HG03460 (cell line): ENCODE results near the gene LAMA4.

Experiments
- ATAC-seq: cut with Tn5 transposase; IDR thresholded peaks from one replicate; pipeline ENCODE4 v1.9.1; 2021; ENCODE audit not compliant: unreplicated experiment

Gene LAMA4

DNA sequence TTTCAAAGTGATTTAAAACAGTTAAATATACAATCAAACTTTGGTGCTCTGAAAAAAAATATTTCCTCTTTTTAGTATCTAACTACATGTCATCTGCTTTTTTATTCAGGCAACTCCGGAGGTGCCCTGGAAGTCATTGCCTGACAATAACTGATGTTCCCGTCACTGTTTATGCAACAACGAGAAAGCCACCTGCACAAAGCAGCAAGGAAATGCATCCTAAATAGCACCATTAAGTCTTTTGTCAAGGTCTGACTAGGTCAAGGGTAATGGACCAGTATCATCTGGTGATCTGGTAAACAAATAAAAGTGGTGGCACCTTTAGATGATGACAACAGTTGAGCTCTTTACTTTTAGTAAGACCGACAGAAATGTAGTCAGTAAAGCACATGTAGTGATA lies 153.8 kb downstream of the LAMA4 start:
- ATAC-seq = no peak

DNA sequence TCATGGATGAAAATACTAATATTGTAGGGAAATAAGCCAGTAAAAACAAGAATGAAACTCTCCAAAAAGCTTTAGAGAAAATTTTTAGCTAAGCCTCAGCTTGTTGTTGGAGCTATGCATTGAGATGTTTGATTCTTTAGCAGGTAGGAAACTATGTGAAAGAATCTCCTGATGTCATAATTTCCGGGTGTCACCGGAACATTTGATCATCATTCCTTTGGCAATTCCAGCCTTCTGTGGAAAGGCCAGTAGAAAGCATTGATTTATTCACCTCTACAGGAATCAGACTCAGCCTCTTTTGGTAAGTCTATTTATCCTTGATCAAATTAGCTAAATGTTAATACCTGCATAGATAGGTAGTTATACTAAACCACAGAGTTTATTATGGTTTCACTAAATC lies 157.5 kb downstream of the LAMA4 start:
- ATAC-seq = no peak

DNA sequence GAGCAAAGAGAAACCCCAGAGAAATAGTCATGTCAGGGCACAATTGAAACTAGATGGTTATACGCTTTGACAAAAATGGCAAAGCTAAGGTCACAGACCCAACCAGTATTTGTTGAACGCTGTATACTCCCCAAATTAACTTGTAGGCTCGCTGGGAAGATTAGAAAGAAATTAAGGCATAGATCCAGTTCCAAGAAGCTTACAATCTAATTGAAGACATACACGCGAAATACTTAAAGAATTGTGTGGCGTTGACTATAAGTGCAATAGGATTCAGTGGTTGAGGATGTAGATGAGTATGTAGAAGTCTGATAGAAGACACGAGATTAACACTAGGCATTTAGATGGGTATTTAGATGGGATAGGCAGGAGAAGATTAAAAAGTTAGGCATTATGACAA lies 166.5 kb downstream of the LAMA4 start:
- ATAC-seq = no peak

DNA sequence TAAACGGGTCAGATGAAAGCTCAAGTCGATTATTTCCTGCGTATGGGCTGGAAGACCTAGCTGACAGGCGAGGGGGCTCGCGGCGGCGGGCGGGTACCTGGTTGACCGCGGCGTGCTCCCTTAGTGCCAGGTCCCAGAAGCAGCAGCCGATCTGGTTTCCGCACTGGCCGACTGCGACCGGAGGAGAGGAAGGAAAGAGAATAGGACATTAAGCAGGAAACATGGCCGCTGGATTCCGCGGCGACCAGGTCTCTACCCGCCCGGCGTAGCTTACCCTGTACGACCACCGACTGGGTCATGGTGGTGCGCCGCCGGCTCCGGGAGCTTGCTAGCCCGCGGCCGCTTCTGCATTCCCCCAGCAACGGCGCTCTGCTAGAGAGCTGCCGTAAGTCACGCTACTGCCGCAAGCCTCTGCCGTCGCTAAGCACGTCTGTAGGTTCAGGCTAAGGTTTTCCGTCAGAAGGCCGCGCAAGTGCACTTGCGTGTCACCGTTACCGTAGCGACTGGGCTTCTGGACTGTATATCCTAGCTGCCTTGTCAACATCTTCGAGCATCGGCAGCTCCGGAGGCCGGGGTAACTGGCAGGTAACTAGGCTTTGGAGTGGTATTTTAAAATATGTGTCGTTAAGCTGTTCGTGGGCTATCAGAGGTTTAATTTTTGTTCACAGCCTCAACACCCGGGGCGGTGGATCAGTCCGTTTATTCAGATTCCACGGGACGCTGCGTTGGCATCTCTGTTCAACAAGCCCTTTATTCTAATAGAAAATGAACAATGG lies 167.0 kb downstream of the LAMA4 start, which contains the start of the genes FAM229B and TUBE1:
Gene FAM229B (plus strand): TSS at position 456 of the 776 bp plus-strand sequence. CDS start 11,693 bp downstream, outside the sequence.
Gene TUBE1 (minus strand): TSS at position 347 of the 776 bp plus-strand sequence. CDS start 48 bp downstream, at position 299.
- ATAC-seq = peak; percentile 96

DNA sequence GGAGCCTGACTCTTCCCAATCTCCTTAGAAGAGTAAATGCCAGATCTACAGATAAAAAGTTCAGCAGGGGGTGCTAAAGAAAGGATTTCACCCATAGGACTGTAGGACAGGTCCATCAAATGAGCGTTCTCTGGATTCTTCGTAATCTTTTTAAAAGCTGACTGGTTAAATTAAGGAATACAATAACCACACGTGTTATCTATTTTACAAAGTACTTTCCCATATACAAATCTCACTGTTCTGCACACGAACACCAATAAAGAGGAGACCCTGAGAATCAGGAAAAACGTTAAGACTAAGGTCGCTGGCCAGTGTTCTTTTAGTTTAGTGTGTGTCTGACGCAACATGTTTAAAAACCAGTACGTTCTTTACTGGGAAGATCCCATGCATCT lies 167.6 kb downstream of the LAMA4 start:
- ATAC-seq = peak; percentile 32

DNA sequence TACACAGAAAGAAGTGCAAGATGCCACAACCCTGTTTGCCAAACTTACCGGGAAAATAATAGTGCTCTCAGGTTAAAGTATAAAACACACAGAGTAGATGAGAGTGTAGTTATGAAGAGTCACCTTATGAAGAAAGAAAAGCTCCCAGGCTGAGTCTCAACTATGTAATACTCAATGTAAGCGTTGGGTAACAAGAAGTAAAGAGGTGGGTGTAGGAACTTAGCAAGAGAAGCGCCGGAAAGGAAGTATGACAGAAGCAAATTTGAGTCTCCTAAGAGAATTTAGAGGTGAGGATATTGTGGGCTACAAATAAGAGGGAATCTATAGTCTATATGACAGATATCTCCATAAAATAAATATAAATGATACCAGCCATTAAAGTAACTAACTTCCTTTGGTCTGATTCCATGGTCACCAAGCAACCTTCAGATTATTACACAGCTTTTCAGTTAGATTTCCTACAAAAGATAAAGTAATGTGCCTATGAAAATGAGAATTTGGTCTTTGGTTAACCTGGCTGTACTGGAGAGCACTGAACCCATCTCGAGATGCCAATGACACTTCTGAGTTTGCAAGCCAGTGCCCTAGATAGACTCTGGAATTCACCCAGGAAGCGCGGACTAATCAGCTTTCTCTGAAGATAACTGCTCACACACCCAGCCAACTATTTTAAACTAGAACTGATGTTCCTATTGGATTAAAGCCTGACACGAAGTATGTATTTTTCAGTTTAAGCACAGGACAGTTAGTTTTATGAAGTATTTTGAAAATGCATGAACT lies 168.9 kb downstream of the LAMA4 start:
- ATAC-seq = no peak

DNA sequence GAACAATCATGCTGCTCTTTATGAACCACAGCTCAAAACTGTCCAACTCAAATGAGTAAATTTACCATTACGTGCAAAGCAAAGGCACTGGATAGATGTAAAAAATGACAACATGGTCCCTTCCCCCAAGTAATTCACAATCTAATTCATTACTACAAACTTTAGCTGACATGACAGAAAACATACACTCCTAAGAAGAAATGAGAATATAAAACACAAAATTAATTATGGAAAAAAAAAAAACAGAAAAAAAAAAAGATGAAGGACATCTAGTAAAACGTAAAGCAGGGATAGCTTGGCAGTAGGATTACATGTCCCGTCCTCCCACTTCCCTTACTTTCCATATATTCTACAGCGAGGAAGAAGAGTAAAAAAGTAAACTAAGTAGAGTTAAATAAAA lies 172.8 kb downstream of the LAMA4 start:
- no peak for ATAC-seq

DNA sequence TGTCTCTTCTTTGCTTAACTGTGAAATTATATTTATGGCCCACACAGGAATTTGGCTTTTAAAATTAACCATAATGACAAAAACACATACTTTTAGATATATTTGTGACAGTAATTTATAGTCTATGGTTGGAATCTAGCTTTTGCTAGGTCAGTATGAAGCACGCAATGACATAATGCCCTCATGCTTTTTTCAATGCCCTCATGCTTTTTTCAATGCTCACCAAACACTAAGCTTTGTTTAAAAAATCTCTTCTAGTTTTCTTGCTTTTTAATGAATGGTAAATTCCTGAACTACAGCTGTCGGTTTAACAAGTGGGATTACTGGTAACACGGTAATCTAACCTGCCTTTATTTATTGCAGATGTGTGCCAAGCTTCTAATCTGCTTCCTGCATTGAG lies 187.8 kb downstream of the LAMA4 start:
- no peak for ATAC-seq

DNA sequence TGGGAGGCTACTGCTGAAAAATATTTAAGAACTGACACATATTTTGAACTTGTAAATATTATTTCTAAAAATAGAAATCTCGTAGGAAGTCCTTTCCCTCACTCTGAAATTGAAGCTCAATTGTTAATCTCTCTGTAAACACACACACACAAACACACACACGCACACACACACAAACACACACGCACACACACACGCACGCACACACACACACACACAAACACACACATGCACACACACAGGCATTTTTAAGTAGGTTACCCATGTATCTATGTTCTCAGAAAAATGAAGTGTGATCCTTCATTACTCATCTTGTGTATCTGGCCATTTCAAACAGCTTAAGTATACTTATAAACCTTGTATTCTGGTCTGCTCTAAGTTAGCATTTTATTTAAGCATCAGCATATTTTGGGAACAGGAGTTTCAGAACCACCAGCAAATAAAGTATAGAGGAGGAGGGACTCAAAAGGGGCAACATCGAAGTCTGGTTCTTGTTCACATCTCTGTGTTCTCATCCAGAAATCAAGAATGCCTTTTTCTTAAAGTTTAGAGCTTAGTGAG lies 188.9 kb downstream of the LAMA4 start:
- no peak for ATAC-seq

DNA sequence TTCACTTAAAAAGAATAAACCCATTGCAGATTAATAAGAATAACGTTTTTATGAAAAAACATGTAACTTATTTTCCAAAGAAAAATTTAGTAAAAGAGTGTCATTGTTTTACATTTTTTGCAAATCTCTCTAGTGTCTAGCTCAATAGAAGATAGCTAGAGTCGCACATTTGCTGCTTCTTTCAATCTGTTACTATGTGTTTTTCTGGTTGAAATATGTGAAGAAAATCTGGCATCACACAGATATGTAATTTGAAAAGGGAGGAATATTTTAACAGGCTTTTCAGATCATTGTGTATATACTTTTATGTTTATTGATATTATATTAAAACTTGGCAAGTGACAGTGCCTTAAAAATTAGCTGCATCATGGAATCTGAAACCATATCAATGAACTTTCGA lies 191.4 kb downstream of the LAMA4 start:
- ATAC-seq = no peak

DNA sequence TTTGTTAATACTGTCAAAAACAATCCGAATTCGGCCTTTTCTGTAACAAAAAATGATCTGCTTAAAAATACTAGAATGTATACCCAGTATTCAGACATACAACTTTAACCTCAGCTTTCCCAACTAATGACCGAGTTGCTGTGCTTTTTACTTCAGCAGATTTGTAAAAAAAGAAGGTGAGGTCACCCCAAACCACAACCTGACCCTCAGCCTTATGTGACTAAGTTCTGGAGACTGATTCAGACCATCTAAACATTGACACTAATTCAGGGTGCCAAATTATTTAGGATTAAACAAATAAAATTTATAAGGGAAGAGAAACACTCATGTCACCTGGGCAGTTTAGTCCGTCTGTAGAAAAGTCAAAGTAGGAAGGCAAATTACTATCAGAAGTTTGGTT lies 192.8 kb downstream of the LAMA4 start:
- ATAC-seq = no peak
